ENCODE results near the gene DUXB.

DUXB gene

GRCh38 chr16:75660726-75661302 is 40.4 kb downstream of the DUXB start:
- no peak for DNase-seq (ENCODE audit: low read depth in 2 of 2)

- DNase-seq (ENCODE audit: low read depth in 2 of 2) = no peak
Observed at GRCh38 chr16:75660321-75660720, 40.9 kb downstream of the DUXB start.

GRCh38 chr16:75658175-75658574 is 43.1 kb downstream of the DUXB start:
- DNase-seq (ENCODE audit: low read depth in 2 of 2) = no peak

- DNase-seq (ENCODE audit: low read depth in 2 of 2) = peak; percentile 56 to 62
Observed at GRCh38 chr16:75653922-75654321, 47.3 kb downstream of the DUXB start.

GRCh38 chr16:75648265-75649076 is 52.8 kb downstream of the DUXB start:
- peak in 1 of 2 experiments; percentile 18 for DNase-seq (ENCODE audit: low read depth in 2 of 2)

GRCh38 chr16:75647492-75648264 is 53.6 kb downstream of the DUXB start, which contains the start of the genes KARS1 and TERF2IP:
KARS1 (minus strand) TSS chr16:75647665; CDS start chr16:75647639, 26 bp downstream.
TERF2IP (plus strand) TSS chr16:75647773; CDS start chr16:75647883, 110 bp downstream.
- DNase-seq (ENCODE audit: low read depth in 2 of 2) = peak; percentile 69 to 74

- no peak for DNase-seq (ENCODE audit: low read depth in 2 of 2)
Observed at GRCh38 chr16:75647112-75647491, 54.2 kb downstream of the DUXB start.

GRCh38 chr16:75644240-75645012 is 56.8 kb downstream of the DUXB start:
- no peak for DNase-seq (ENCODE audit: low read depth in 2 of 2)
